B cell (primary cell): ENCODE measurements around the gene SNX32. TPM values are rescaled to one million over a fixed set of nuclear protein-coding genes. Genes with fewer than 3 reads are reported as not detected.

Experiments used
- ATAC-seq: fragments of 200-7000 bp; cut with Tn5 transposase; one replicate; pipeline ENCODE4 v1.10.0; 2021; ENCODE audit warnings: low read depth, mild to moderate bottlenecking, moderate number of reproducible peaks, moderate library complexity
- CTCF ChIA-PET: fragments of 350-600 bp; sonication (Branson Sonifier 250); formaldehyde crosslinking; loops from one replicate; lab custom pipeline; 2021; ENCODE audit warnings: antibody characterized with exemption, inconsistent platforms; lab: Charles Lee
- POLR2A ChIA-PET: fragments of 350-600 bp; sonication (Branson Sonifier 250); formaldehyde crosslinking; loops from one replicate; lab custom pipeline; 2021; ENCODE audit warnings: antibody characterized with exemption; lab: Charles Lee
- DNase-seq: peaks from one replicate; pipeline ENCODE4 v3.0.0; 2013
- H2AFZ ChIP-seq: 2 replicates; pipeline ENCODE4 v1.6.1; 2012; ENCODE audit warnings: mild to moderate bottlenecking, low read depth, low read length; ENCODE audit not compliant: insufficient read depth, poor library complexity, severe bottlenecking
- H3K27ac ChIP-seq, 2 donors: 1 replicate in 1 of 2; 2 replicates in 1 of 2; pipeline ENCODE4 v1.5.1; 2012 to 2013; ENCODE audit warnings: low read length in 2 of 2, mild to moderate bottlenecking in 2 of 2, moderate library complexity in 1 of 2
- H3K27me3 ChIP-seq, 4 experiments: fragments of 200-600 bp in 1 of 4; sonication (generic) in 1 of 4; replicated peaks in 1 of 4; 1 replicate in 2 of 4; 2 replicates in 2 of 4; pipeline versions ENCODE4 v1.6.1 to v1.7.0; 2013 to 2016; ENCODE audit warnings: low read length in 3 of 4, mild to moderate bottlenecking in 2 of 4, mixed read lengths in 1 of 4, moderate library complexity in 1 of 4; ENCODE audit not compliant: insufficient read depth in 4 of 4, control insufficient read depth in 3 of 4; ENCODE audit errors: control extremely low read depth in 1 of 4
- H3K36me3 ChIP-seq, 2 experiments: replicated peaks in 1 of 2; 1 replicate in 1 of 2; 2 replicates in 1 of 2; pipeline versions ENCODE4 v1.6.1 to v1.7.1; 2013; ENCODE audit warnings: low read length in 1 of 2; ENCODE audit not compliant: insufficient read depth in 2 of 2, control insufficient read depth in 1 of 2; ENCODE audit errors: control extremely low read depth in 1 of 2, extremely low read depth in 1 of 2
- H3K4me1 ChIP-seq, 2 donors: fragments of 200-600 bp in 1 of 2; sonication (generic) in 1 of 2; 1 replicate in 1 of 2; 2 replicates in 1 of 2; pipeline versions ENCODE4 v1.5.1 to v1.6.1; 2013 to 2017; ENCODE audit warnings: low read length in 2 of 2; ENCODE audit not compliant: control insufficient read depth in 2 of 2, insufficient read depth in 2 of 2
- H3K4me2 ChIP-seq: replicated peaks from 2 replicates; pipeline ENCODE3; 2012; ENCODE audit warnings: mild to moderate bottlenecking, low read depth, low read length; ENCODE audit not compliant: poor library complexity, severe bottlenecking
- H3K4me3 ChIP-seq, 5 experiments: fragments of 200-600 bp in 1 of 5; sonication (generic) in 1 of 5; 1 replicate in 3 of 5; 2 replicates in 2 of 5; pipeline versions ENCODE4 v1.5.1 to v1.7.0; 2011 to 2016; ENCODE audit warnings: low read length in 4 of 5, mild to moderate bottlenecking in 4 of 5, low read depth in 2 of 5, control low read depth in 1 of 5, moderate library complexity in 1 of 5; ENCODE audit not compliant: insufficient read depth in 1 of 5; ENCODE audit errors: control extremely low read depth in 1 of 5, extremely low read depth in 1 of 5
- H3K79me2 ChIP-seq: fragments of 200-600 bp; sonication (generic); one replicate; pipeline ENCODE4 v1.6.0; 2016; ENCODE audit warnings: low read length; ENCODE audit not compliant: control insufficient read depth, insufficient read depth
- H3K9ac ChIP-seq: fragments of 200-600 bp; sonication (generic); 2 replicates; pipeline ENCODE4 v1.6.1; 2017; ENCODE audit warnings: mild to moderate bottlenecking, low read length, moderate library complexity
- H3K9me3 ChIP-seq, 3 donors: one replicate each; pipeline versions ENCODE4 v1.6.1 to v1.7.1; 2013; ENCODE audit warnings: low read length in 2 of 3; ENCODE audit not compliant: control insufficient read depth in 2 of 3, insufficient read depth in 1 of 3; ENCODE audit errors: control extremely low read depth in 1 of 3
- H4K20me1 ChIP-seq: 2 replicates; pipeline ENCODE4 v1.6.0; 2012; ENCODE audit warnings: mild to moderate bottlenecking, low read length; ENCODE audit not compliant: insufficient read depth, control insufficient read depth, poor library complexity, severe bottlenecking
- H3K27ac Mint-ChIP-seq: one replicate; pipeline ENCODE4 v1.8.0; 2021; ENCODE audit warnings: mixed read lengths
- H3K27me3 Mint-ChIP-seq: one replicate; pipeline ENCODE4 v1.8.0; 2021; ENCODE audit warnings: mixed read lengths
- H3K4me1 Mint-ChIP-seq: one replicate; pipeline ENCODE4 v1.8.0; 2021; ENCODE audit warnings: mixed read lengths
- H3K4me3 Mint-ChIP-seq: one replicate; pipeline ENCODE4 v1.8.0; 2021; ENCODE audit warnings: mixed read lengths
- H3K9me3 Mint-ChIP-seq: one replicate; pipeline ENCODE4 v1.8.0; 2022; ENCODE audit warnings: mixed read lengths; ENCODE audit not compliant: insufficient read depth
- EZH2 ChIP-seq: IDR thresholded peaks from 2 replicates; pipeline ENCODE4 v1.6.1; 2012; ENCODE audit warnings: borderline replicate concordance, low read depth, mild to moderate bottlenecking, moderate library complexity, low read length; ENCODE audit not compliant: insufficient read depth, poor library complexity, severe bottlenecking
- WGBS: methylation state at CpG from one replicate; pipeline ENCODE4 v1.1.5; 2013; ENCODE audit warnings: missing lambda C conversion rate; ENCODE audit not compliant: insufficient coverage; 5-methylcytosine and 5-hydroxymethylcytosine counted together
- intact Hi-C: fragments of 100-400 bp; cut with micrococcal nuclease; formaldehyde crosslinking; loops from one replicate; pipeline ENCODE4 v1.10.0; 2022
- polyA plus RNA-seq: library from polyadenylated mRNA; depleted of rRNA; stranded (reverse); fragments of >200 nt; gene quantifications from 2 replicates; pipeline ENCODE4 v1.2.3, GENCODE V29; 2012
- total RNA-seq, 2 donors: library from RNA; stranded (reverse); fragments of 120-200 nt in 1 of 2; gene quantifications; 1 replicate in 1 of 2; 2 replicates in 1 of 2; pipeline versions ENCODE4 v1.2.3 to v1.2.4, GENCODE V29; 2013 to 2022
- TF ChIP-seq, protein P1 (sequence below): fragments of 200-600 bp; IDR thresholded peaks from one replicate; pipeline ENCODE4 v1.8.0; 2022; ENCODE audit warnings: antibody characterized with exemption, mild to moderate bottlenecking

Gene SNX32
- total and polyA plus RNA-seq, 2 donors (not counting 1 experiment from before 2014, with no cell fraction given): 0.57 to 0.89 TPM

DNA sequence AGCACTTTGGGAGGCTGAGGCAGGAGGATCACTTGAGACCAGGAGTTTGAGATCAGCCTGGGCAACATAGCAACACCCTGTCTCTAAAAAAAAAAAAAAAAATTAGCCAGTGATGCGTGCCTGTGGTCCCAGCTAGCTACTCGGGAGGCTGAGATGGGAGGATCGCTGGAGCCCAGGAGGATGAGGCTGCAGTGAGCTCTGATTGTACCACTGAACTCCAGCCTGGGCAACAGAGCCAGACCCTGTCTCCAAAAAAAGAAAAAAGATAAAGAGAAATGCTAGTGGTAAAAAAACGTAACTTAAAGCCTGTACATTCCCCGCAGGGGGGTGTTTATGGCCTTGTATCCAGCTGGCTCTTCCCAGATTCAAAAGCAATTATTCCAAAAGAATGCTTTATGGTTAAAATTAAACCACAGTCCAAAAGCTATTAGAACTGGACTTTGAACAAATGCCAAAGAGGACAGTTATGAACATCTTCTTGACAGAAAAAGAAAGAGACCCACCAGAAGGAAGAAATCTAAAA, 16.4 kb upstream of the SNX32 start:
- CTCF ChIA-PET: interaction anchor here (0.6 to 6.1 kb wide), 22 partner anchors 11 to 1125 kb away, joined by 3 to 90 read pairs (median 6); partner anchors contain the start of genes AP5B1, CCDC85B, KAT5 and OVOL1
- ATAC-seq: no peak
- no peaks in the 10 kb centered on the region for H3K9me3 ChIP-seq
- H3K4me2 ChIP-seq: peak overlapping the region; percentile 90
- no peaks in the 10 kb centered on the region for H3K36me3 ChIP-seq
- peak overlapping the region; percentile 43 to 66 (median 52) for H3K4me3 ChIP-seq
- POLR2A ChIA-PET: interaction anchor here (0.7 to 1.4 kb wide), 4 partner anchors 37 to 212 kb away, joined by 4 to 6 read pairs (median 4); partner anchors contain the start of genes AP5B1 and FIBP
- intact Hi-C loops: loop anchor here (5.0 kb wide), 1 partner anchor 50 kb away; no protein-coding TSS in a partner anchor
- H3K27me3 ChIP-seq: no peaks in the 10 kb centered on the region
- H3K4me3 Mint-ChIP-seq: peak overlapping the region; percentile 74
- H3K9ac ChIP-seq: peak overlapping the region; percentile 66
- no peaks in the 10 kb centered on the region for H4K20me1 ChIP-seq
- no peaks in the 10 kb centered on the region for H3K9me3 Mint-ChIP-seq
- no peaks in the 10 kb centered on the region for H3K79me2 ChIP-seq
- no peak for DNase-seq
- peak overlapping the region; percentile 54 to 66 for H3K27ac ChIP-seq
- TF ChIP-seq, protein P1, sequence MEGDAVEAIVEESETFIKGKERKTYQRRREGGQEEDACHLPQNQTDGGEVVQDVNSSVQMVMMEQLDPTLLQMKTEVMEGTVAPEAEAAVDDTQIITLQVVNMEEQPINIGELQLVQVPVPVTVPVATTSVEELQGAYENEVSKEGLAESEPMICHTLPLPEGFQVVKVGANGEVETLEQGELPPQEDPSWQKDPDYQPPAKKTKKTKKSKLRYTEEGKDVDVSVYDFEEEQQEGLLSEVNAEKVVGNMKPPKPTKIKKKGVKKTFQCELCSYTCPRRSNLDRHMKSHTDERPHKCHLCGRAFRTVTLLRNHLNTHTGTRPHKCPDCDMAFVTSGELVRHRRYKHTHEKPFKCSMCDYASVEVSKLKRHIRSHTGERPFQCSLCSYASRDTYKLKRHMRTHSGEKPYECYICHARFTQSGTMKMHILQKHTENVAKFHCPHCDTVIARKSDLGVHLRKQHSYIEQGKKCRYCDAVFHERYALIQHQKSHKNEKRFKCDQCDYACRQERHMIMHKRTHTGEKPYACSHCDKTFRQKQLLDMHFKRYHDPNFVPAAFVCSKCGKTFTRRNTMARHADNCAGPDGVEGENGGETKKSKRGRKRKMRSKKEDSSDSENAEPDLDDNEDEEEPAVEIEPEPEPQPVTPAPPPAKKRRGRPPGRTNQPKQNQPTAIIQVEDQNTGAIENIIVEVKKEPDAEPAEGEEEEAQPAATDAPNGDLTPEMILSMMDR: no peak
- no peak for TF ChIP-seq EZH2
- H2AFZ ChIP-seq: peak overlapping the region; percentile 80
- H3K4me1 ChIP-seq: peaks cover 6 to 13% of the 10 kb centered on the region in 2 donors
- WGBS: 100% methylated on average over 3 of the region's 5 CpGs
- H3K4me1 Mint-ChIP-seq: peaks cover 9% of the 10 kb centered on the region
- H3K27me3 Mint-ChIP-seq: no peaks in the 10 kb centered on the region
- peak overlapping the region; percentile 23 for H3K27ac Mint-ChIP-seq
